K562 (cell line): ENCODE measurements around the gene LRP1. TPM values are rescaled to one million over a fixed set of nuclear protein-coding genes. Genes with fewer than 3 reads are reported as not detected.

Experiments used
- ATF2 ChIP-seq: sonication (generic); formaldehyde crosslinking; IDR thresholded peaks from 2 replicates; pipeline ENCODE4 v1.8.1; 2022; ENCODE audit warnings: missing genetic modification reagents
- DLX4 ChIP-seq: fragments of 250-450 bp; sonication (Bioruptor Pico); IDR thresholded peaks from 2 replicates; pipeline ENCODE4 v1.6.1; 2021; ENCODE audit warnings: mild to moderate bottlenecking
- HES1 ChIP-seq: fragments of 450-650 bp; IDR thresholded peaks from 2 replicates; pipeline ENCODE4 v1.6.1; 2016; ENCODE audit warnings: low read depth, mild to moderate bottlenecking, moderate library complexity
- IRF2 ChIP-seq: sonication (generic); formaldehyde crosslinking; IDR thresholded peaks from 2 replicates; pipeline ENCODE4 v1.8.1; 2022; ENCODE audit warnings: mild to moderate bottlenecking, missing genetic modification reagents
- MEIS2 ChIP-seq: fragments of 450-650 bp; IDR thresholded peaks from 2 replicates; pipeline ENCODE4 v1.6.1; 2014; ENCODE audit warnings: mild to moderate bottlenecking; ENCODE audit not compliant: partially characterized antibody
- MXI1 ChIP-seq: IDR thresholded peaks from 2 replicates; pipeline ENCODE4 v1.6.1; 2011; ENCODE audit warnings: low read depth, mild to moderate bottlenecking, improper control_type of control experiment, low read length
- NR1H2 ChIP-seq: sonication (generic); formaldehyde crosslinking; IDR thresholded peaks from 2 replicates; pipeline ENCODE4 v1.4.0; 2020; ENCODE audit warnings: mild to moderate bottlenecking, missing genetic modification reagents
- NR2C1 ChIP-seq, 2 experiments: fragments of 450-650 bp; IDR thresholded peaks; 2 replicates each; pipeline ENCODE4 v1.6.1; 2017; ENCODE audit warnings: mild to moderate bottlenecking in 2 of 2, antibody characterized with exemption in 1 of 2, inconsistent platforms in 1 of 2, missing compliant biosample characterization in 1 of 2, missing genetic modification characterization in 1 of 2
- NUFIP1 ChIP-seq: fragments of 450-650 bp; IDR thresholded peaks from 2 replicates; pipeline ENCODE4 v1.6.1; 2018; ENCODE audit not compliant: partially characterized antibody
- PCBP2 ChIP-seq: fragments of 200-400 bp; formaldehyde crosslinking; IDR thresholded peaks from 2 replicates; pipeline ENCODE4 v1.6.1; 2018; ENCODE audit warnings: low read length, low read depth, mild to moderate bottlenecking, moderate library complexity; ENCODE audit not compliant: poor library complexity, severe bottlenecking
- POLR2G ChIP-seq: fragments of 200-400 bp; formaldehyde crosslinking; IDR thresholded peaks from 2 replicates; pipeline ENCODE4 v1.6.1; 2017; ENCODE audit warnings: low read depth, mild to moderate bottlenecking, antibody characterized with exemption, low read length, moderate library complexity
- RFX1 ChIP-seq: fragments of 450-650 bp; IDR thresholded peaks from 2 replicates; pipeline ENCODE4 v1.6.1; 2016; ENCODE audit warnings: mild to moderate bottlenecking, moderate library complexity
- ZFP36 ChIP-seq: fragments of 150-350 bp; IDR thresholded peaks from 2 replicates; pipeline ENCODE4 v1.6.1; 2018; ENCODE audit warnings: low read length, low read depth; ENCODE audit not compliant: partially characterized antibody
- ZNF197 ChIP-seq: fragments of 200-800 bp; sonication (Bioruptor generic); IDR thresholded peaks from 2 replicates; pipeline ENCODE4 v1.6.1; 2016; ENCODE audit warnings: low read depth, missing genetic modification characterization, missing compliant biosample characterization
- ZNF23 ChIP-seq: fragments of 250-450 bp; sonication (Bioruptor Pico); IDR thresholded peaks from 2 replicates; pipeline ENCODE4 v1.4.0; 2020; ENCODE audit warnings: mild to moderate bottlenecking
- ZNF282 ChIP-seq: sonication (generic); formaldehyde crosslinking; IDR thresholded peaks from 2 replicates; pipeline ENCODE4 v1.8.1; 2023; ENCODE audit warnings: missing genetic modification reagents
- ZNF347 ChIP-seq: fragments of 450-650 bp; formaldehyde crosslinking; IDR thresholded peaks from 2 replicates; pipeline ENCODE4 v1.4.0; 2020; ENCODE audit warnings: low read depth, mild to moderate bottlenecking, moderate library complexity
- polyA plus RNA-seq, 8 experiments: library from polyadenylated mRNA; depleted of rRNA in 4 of 8; stranded (reverse) in 5 of 8; unstranded in 3 of 8; fragments of >200 nt; fragmentation: Nextera tagmentation in 2 of 8; fragmentation: Illumina TruSeq in 1 of 8; extraction: Ambion mirVana in 2 of 8; extraction: Trizol in 1 of 8; gene quantifications; 2 replicates each; pipeline versions ENCODE4 v1.2.1 to v1.2.3, GENCODE V29; 2011 to 2014; ENCODE audit warnings: inconsistent platforms in 1 of 8, missing spikeins in 1 of 8
- total RNA-seq, 7 experiments: library from RNA; depleted of rRNA in 6 of 7; stranded (reverse); fragments of >200 nt in 6 of 7; fragmentation: Illumina TruSeq in 2 of 7; extraction: Trizol in 2 of 7; gene quantifications; 2 replicates each; pipeline versions ENCODE4 v1.2.1 to v1.2.3, GENCODE V29; 2011 to 2021; ENCODE audit warnings: low replicate concordance in 1 of 7
- TF ChIP-seq, protein P1 (sequence below), 2 experiments: IDR thresholded peaks; 2 replicates each; pipeline ENCODE4 v1.6.1; 2011; ENCODE audit warnings: borderline replicate concordance in 1 of 2, control low read depth in 1 of 2, low read depth in 1 of 2, low read length in 1 of 2, mild to moderate bottlenecking in 1 of 2, mixed read lengths in 1 of 2, moderate library complexity in 1 of 2; ENCODE audit not compliant: insufficient read depth in 1 of 2, insufficient read length in 1 of 2, poor library complexity in 1 of 2, severe bottlenecking in 1 of 2; ENCODE audit errors: extremely low read depth in 1 of 2
- TF ChIP-seq, protein P2 (sequence below), 3 experiments: fragments of 200-800 bp in 1 of 3; fragments of 250-450 bp in 1 of 3; fragments of 450-650 bp in 1 of 3; sonication (Bioruptor Pico) in 1 of 3; sonication (Bioruptor generic) in 1 of 3; formaldehyde crosslinking in 1 of 3; IDR thresholded peaks; 2 replicates each; pipeline versions ENCODE4 v1.6.1 to v1.8.0; 2016 to 2022; ENCODE audit warnings: mild to moderate bottlenecking in 2 of 3, missing genetic modification characterization in 2 of 3, missing compliant biosample characterization in 1 of 3, moderate library complexity in 1 of 3

The LRP1 gene
- total and polyA plus RNA-seq, 9 of the 15 experiments (the other 6 are each of a cell fraction or from before 2014, with no cell fraction given) = 0.04 to 0.64 (median 0.19) TPM; not detected in 2

DNA sequence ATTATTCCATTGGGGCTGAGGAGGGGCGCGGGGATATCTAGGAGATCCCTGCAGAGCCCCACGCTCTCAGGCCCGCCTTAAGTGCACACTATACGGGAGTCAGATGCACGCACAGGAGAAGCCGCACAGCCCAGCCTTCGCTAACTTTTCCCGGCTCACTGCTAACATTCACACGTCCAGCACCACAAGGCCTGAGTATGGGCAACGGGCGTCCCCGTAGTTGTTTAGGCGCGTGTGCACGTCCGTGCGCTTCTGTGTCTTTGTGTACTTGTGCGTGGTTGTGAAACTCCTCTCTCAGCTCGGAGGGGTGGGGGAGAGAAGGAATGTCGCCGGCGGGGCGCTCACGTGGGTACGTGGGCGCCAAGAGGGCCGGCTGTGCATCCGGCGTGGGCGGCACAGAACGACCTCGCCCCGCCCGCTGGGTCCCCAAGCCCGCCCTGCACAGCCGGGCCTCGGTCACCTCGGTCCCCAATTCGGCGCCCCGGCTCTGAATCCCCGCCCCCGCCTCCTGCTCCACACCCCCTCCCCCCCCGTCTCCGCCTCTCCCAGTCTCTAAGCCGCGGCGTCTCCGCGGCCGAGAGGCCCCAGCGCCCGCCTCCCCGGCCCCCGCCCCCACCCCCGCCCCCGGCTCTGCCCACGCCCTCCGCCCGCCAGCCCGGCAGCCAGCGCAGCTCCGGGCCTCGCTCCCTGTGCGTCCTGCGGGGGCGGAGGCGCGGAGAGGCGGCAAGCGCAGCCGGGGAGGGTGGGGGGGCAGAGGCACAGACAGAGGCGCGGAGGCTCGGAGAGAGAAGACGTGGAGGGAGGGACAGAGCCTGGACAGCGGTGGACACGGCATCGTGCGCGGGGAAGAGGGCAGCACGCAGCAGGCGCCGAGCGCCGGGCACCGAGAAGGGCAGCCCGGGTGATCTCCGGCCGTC, 39.7 kb upstream of the LRP1 start, which contains the start of gene NAB2 (continued):
- TF ChIP-seq, protein P1, sequence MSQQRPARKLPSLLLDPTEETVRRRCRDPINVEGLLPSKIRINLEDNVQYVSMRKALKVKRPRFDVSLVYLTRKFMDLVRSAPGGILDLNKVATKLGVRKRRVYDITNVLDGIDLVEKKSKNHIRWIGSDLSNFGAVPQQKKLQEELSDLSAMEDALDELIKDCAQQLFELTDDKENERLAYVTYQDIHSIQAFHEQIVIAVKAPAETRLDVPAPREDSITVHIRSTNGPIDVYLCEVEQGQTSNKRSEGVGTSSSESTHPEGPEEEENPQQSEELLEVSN (IDR thresholded peaks at IDR 0.05; ENCODE audit: borderline replicate concordance in 1 of 2, extremely low read depth in 1 of 2, insufficient read depth in 1 of 2, insufficient read length in 1 of 2, low read depth in 1 of 2, low read length in 1 of 2, poor library complexity in 1 of 2, severe bottlenecking in 1 of 2) = peak; percentile 80 to 86
- peak; percentile 77 for TF ChIP-seq POLR2G
- no peak for TF ChIP-seq MXI1
- no peak for TF ChIP-seq ZNF23 (CRISPR knock-in tag)
- TF ChIP-seq ZFP36 = no peak
- TF ChIP-seq DLX4 (CRISPR knock-in tag) = no peak
- no peak for TF ChIP-seq ZNF197
- TF ChIP-seq ZNF282 (CRISPR knock-in tag) = no peak
- TF ChIP-seq MEIS2 = no peak
- TF ChIP-seq RFX1 = no peak
- no peak for TF ChIP-seq NUFIP1
- TF ChIP-seq IRF2 (CRISPR knock-in tag) = no peak
- TF ChIP-seq ZNF347 (CRISPR knock-in tag) = no peak
- TF ChIP-seq, protein P2, sequence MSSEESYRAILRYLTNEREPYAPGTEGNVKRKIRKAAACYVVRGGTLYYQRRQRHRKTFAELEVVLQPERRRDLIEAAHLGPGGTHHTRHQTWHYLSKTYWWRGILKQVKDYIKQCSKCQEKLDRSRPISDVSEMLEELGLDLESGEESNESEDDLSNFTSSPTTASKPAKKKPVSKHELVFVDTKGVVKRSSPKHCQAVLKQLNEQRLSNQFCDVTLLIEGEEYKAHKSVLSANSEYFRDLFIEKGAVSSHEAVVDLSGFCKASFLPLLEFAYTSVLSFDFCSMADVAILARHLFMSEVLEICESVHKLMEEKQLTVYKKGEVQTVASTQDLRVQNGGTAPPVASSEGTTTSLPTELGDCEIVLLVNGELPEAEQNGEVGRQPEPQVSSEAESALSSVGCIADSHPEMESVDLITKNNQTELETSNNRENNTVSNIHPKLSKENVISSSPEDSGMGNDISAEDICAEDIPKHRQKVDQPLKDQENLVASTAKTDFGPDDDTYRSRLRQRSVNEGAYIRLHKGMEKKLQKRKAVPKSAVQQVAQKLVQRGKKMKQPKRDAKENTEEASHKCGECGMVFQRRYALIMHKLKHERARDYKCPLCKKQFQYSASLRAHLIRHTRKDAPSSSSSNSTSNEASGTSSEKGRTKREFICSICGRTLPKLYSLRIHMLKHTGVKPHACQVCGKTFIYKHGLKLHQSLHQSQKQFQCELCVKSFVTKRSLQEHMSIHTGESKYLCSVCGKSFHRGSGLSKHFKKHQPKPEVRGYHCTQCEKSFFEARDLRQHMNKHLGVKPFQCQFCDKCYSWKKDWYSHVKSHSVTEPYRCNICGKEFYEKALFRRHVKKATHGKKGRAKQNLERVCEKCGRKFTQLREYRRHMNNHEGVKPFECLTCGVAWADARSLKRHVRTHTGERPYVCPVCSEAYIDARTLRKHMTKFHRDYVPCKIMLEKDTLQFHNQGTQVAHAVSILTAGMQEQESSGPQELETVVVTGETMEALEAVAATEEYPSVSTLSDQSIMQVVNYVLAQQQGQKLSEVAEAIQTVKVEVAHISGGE (CRISPR knock-in tag; IDR thresholded peaks at IDR 0.05) = peak in 1 of 3 experiments; percentile 49; a peak in 2 of 6 replicates
- no peak for TF ChIP-seq PCBP2
- no peak for TF ChIP-seq NR2C1 (IDR thresholded peaks at IDR 0.05)
- TF ChIP-seq NR2C1 (tag; IDR thresholded peaks at IDR 0.05) = no peak
- no peak for TF ChIP-seq HES1
- TF ChIP-seq NR1H2 (CRISPR knock-in tag) = no peak
- no peak for TF ChIP-seq ATF2
